Fibroblast of villous mesenchyme (primary cell): ENCODE measurements around the gene ZNF236. TPM values are rescaled to one million over a fixed set of nuclear protein-coding genes. Genes with fewer than 3 reads are reported as not detected.

Experiments used
- DNase-seq: peaks from one replicate; pipeline ENCODE4 v3.0.0-alpha.2; 2010; ENCODE audit warnings: low read depth
- H3K4me3 ChIP-seq: 2 replicates; pipeline ENCODE4 v1.5.1; 2011; ENCODE audit warnings: low read depth, mild to moderate bottlenecking, low read length
- total RNA-seq: library from RNA; depleted of rRNA; stranded (reverse); fragments of >200 nt; gene quantifications from 2 replicates; pipeline ENCODE4 v1.2.3, GENCODE V29; 2012
- TF ChIP-seq, protein P1 (sequence below): IDR thresholded peaks from 2 replicates; pipeline ENCODE4 v1.5.1; 2012; ENCODE audit warnings: low read depth, mild to moderate bottlenecking, low read length; ENCODE audit not compliant: insufficient read depth

ZNF236 gene
- total RNA-seq, 1 donor = 12.5 TPM

DNA sequence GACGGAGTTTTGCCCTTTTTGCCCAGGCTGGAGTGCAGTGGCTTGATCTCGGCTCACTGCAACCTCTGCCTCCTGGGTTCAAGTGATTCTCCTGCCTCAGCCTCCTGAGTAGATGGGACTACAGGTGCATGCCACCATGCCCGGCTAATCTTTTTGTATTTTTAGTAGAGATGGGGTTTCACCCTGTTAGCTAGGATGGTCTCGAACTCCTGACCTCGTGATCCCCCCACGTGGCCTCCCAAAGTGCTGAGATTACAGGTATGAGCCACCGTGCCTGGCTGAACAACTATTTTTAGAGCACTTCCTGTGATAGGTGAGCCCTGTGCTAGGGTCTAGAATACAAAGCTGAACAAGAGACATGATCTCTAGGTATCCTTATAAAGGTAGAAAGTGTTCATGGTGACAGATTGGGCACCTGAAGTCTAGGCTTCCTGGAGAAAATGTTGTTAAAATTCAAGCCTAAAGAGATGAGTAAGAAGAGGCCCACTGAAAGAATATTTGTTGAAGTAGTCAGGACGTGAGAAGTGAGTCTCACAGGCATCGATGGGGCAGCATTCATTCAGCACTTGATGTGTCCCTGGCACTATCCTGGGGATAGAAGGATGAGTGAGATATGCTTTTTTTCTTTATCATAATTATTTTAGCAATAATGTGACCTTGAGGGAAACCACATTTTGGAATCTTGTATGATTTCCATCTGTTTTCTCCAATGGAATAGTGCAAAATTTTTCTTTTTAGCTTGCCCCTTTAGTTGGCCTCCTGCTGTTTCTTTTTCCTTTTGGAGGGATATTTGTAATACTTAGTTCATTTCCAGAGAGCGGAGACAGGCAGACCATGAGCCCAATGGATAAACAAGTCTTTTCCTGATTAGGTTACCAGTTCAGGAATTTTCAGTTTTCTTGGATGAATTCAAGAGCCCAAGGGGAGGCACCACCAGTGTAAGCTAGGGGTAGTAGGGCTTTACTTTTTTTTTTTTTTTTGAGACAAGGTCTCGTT lies 5.1 kb downstream of the ZNF236 start:
- DNase-seq = no peak
- H3K4me3 ChIP-seq = no peak overlapping the region
- TF ChIP-seq, protein P1, sequence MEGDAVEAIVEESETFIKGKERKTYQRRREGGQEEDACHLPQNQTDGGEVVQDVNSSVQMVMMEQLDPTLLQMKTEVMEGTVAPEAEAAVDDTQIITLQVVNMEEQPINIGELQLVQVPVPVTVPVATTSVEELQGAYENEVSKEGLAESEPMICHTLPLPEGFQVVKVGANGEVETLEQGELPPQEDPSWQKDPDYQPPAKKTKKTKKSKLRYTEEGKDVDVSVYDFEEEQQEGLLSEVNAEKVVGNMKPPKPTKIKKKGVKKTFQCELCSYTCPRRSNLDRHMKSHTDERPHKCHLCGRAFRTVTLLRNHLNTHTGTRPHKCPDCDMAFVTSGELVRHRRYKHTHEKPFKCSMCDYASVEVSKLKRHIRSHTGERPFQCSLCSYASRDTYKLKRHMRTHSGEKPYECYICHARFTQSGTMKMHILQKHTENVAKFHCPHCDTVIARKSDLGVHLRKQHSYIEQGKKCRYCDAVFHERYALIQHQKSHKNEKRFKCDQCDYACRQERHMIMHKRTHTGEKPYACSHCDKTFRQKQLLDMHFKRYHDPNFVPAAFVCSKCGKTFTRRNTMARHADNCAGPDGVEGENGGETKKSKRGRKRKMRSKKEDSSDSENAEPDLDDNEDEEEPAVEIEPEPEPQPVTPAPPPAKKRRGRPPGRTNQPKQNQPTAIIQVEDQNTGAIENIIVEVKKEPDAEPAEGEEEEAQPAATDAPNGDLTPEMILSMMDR = no peak

DNA sequence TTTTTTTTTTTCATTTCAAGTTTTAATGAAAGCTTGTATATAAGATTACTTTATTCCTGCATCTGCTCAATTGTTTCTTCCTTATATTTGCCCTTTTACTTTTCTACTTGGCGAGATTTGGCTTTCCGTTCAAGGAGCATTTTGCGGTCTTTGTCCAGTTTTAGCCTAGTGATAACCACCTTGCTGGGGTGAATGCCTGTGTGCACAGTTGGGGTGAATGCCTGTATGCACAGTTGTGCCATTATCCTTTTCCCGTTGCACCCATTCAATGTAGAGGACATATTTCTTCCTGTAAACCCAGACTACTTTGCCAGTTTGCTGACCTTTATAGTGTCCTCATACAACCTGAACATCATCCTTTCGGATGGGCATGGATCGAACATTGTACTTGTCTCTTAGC lies 12.0 kb downstream of the ZNF236 start:
- no peak overlapping the region for H3K4me3 ChIP-seq
- no peak for DNase-seq
- TF ChIP-seq, protein P1 = no peak

DNA sequence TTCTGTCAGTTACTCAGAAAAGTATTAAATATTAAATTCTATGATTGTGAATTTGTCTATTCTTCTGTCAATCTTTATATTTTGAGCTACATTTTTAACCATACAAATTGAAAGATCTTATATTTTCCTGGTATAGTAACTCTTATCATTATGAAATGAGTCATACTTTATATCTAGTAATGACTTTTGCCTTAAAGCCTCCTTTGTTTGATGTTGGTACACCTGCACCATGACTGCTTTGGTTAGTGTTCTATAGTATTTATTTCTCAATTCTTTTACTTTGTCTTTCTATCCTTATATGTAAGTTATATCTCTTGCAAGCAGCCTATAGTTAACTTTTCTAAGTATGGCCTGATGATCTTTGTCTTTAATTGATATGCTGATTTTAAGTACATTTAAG lies 13.0 kb downstream of the ZNF236 start:
- DNase-seq = no peak
- TF ChIP-seq, protein P1 = no peak
- H3K4me3 ChIP-seq = no peak overlapping the region

DNA sequence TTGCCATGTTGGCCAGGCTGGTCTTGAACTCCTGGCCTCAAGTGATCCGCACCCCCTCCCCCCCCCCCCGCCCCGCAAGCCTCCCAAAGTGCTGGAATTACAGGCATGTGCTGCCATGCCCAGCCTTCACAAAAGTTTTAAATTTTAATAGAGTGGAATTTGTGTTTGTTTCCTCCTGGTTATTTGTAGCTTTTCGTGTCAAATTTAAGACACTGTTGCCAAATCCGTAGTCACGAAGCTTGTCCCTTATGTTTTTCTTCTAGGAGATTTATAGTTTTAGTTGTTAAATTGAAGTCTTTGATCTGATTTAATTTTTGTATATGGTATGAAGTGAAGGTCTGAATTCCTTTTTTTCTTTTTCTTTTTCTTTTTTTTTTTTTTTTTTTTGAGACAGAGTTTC lies 14.7 kb downstream of the ZNF236 start:
- no peak for DNase-seq
- TF ChIP-seq, protein P1 = no peak
- no peak overlapping the region for H3K4me3 ChIP-seq

DNA sequence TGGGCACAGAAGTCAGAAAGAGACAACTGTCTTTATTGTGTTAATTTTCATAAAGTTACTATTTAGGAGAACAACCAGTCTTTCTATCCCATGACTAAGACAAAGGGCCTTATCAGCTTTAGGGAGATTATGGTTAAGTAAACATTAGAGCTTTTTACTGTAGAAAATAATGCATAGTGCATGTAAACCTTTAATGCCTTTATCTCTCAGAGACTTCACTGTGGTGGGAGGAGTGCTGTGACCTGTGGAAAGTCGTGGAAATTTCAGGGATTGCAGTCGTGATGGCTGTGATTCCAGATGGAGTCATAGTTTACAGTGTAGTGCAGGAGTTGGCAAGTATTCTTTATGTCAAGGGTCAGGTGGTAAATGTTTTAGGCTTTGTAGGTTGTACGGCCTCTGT lies 15.8 kb downstream of the ZNF236 start:
- TF ChIP-seq, protein P1 = no peak
- no peak overlapping the region for H3K4me3 ChIP-seq
- peak; percentile 72 for DNase-seq

DNA sequence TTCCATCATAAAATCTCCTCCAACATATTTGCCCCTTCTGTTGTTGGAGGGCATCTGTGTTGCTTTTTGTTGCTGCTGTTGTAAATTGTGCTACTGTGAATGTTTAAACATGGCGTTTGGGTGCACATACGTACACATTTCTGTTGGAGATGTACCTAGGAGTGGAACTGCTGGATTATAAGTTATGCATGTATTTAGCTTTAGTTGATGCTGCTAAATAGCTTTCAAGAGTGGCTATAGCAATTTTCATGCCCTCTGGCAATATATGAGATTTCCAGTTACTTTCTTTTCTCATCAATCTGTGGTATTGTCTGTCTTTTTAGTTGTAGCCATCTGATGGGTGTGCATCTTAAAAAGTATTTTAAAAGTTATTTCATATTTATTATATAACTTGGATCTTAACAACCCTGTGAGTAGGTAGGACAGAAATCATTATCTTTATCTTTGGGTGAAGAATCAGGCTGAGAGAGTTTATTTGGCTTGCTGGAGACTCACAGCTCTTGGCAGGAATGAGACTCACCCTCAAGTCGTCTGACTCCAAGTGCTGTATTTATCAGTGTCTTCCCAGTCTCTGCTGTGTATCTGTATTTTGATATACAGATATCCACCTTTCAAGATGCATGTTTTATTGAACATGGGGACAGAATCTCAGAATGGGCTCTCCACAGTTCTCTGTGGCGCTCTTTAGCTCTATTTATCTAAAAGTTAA lies 16.9 kb downstream of the ZNF236 start:
- H3K4me3 ChIP-seq = no peak overlapping the region
- DNase-seq = no peak
- TF ChIP-seq, protein P1 = no peak
